HL-60/S4 treated with retinoic acid at 250 ng/mL for 4 days and 3 days (cell line): ENCODE data around the gene ELFN1.

ENCODE experiments used
- in situ Hi-C: fragments of 300-500 bp; cut with MboI; formaldehyde crosslinking; loops from 2 replicates; pipeline ENCODE4 v1.7.0; 2022; ENCODE audit warnings: low sequenced_read_pairs

The ELFN1 gene

DNA sequence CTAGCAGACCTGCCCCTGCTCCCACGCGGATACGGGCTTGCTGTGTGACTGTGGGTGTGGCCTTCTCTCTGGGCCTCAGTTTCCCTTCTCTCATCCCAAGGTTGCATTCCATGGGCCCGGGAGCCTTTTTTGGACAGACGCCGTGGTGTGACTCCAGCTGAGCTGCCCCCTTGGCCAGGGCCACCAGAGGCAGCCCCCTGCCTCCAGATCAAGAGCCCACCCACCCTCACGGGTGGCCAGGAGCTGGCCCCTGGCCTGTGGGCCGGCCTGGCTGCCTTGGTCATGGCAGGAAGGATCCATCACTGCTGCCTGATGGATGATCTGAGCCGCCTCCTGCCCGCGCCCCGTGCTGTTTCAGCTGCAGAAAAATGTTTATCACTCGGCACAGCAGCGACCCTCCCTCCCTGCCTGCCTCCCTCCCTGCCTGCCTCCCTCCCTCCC, 27.8 kb upstream of the ELFN1 start:
- in situ Hi-C loops, result no loop called here

DNA sequence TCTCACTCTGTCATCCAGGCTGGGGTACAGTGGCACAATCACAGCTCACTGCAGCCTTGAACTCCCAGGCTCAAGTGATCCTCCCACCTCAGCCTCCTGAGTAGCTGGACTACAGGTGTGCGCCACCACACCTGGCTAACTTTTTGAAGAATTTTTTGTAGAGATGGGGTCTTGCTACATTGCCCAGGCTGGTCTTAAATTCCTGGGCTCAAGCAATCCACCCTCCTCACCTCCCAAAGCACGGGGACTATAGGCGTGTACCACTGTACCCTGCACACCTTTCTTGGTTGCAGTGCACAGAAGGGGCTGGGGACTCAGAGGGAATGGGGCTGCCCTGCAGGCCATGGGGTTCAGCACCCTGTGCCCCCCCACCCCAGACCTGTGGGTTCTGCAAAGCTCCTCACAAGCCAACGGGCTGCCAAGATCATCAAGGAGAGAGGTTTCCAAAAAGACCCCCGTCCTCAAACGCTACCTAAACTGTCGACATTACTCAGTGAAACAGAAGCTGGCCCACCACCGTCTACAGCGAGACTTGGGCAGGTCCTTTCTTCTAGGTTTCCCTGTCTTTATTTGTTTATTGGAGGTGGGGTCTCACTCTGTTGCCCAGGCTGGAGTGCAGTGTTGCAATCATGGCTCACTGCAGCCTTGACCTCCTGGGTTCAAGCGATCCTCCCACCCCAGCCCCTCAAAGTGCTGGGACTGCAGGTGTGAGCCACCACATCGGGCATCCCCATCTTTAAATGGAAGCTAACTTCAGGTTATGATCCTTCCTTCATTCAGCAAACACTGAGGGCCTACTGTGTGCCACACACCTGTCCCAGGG, 26.6 kb upstream of the ELFN1 start:
- in situ Hi-C loops, result no loop called here

DNA sequence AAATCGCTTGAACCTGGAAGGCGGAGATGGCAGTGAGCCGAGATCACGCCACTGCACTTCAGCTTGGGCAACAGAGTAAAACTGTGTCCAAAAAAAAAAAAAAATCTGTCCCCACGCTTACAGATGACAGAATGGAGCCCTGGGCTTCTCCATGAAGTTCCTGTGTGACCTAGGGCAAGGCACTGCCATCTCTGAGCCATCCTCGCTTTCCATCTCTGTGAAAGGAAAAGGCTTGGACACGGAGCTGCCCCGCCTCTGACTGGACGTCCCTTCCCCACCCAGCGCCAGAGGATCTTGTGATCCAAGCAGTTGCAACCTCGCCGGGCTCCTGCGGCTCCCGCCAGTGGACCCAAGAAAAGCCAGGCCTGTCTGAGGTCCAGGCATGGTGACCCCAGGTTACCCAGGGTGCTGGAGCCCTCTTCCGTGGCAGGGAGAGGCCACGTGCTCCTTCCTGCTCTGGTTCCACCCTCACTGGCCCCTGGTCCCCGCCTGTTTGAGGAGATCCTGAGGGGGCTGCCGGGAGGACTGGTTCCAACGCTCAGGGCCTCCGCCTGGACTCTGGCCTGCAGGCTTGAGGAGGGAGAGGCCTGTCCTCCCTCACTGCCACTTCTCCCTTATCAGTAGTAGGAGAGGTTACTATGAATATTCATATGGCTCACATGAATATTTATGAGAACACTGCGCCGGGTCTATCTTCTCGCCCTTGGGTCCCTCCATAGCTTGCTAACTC, 25.6 kb upstream of the ELFN1 start:
- in situ Hi-C loops, result no loop called here

DNA sequence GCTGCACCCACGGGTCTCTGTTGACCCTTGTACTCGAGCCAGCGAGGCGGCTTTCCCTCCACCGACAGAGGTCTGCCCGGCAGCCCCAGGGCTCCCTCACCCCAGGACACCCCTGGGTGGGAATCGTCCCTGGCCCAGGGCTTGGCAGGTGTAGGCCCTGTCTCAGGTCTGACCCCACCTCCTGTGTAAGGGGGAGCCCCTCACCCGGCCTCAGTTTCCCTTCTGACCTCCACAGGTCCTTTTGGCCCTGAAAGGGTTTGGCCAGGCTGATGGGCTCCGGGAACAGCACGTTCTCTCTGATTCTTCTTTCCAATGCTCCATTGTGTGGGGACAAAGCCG, 25.0 kb upstream of the ELFN1 start:
- in situ Hi-C loops, result no loop called here

DNA sequence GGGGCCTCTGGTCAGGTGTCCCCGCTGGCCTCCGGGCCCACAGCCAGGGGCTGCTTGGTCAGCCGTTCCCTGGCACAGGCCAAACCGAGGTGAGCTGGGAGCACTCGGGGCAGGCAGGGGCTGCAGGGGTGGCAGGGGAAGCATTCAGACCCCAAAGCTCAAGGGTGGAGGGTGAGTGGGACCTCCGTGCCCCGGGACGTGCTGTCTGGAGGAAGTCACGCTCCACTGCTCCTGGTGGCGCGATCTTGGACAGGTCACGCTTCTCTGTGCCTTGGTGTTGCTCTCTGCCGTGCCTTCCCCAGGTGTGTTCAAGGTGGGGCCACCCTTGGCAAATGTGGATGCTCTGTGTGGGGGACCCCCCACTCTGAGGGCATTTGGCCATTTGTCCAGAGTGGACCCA, 24.6 kb upstream of the ELFN1 start:
- in situ Hi-C loops, result no loop called here

DNA sequence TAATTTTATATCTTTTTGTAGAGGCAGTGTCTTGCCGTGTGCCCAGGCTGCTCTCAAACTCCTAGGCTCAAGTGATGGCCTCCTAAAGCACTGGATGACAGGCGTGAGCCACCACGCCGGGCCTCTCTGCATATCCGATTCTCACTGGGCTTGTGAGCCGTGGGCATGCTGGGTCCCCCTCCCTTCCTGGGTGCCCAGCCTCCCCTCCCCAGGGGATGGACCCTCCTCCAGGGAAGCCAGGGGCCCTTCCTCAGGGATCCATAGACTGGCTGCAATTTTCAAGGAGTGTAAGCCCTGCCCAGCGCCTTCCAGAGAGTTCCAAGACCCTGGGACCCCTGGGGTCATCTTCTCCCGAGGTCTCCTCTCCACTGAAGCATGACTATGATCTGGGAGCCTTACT, 23.7 kb upstream of the ELFN1 start:
- in situ Hi-C loops, result no loop called here

DNA sequence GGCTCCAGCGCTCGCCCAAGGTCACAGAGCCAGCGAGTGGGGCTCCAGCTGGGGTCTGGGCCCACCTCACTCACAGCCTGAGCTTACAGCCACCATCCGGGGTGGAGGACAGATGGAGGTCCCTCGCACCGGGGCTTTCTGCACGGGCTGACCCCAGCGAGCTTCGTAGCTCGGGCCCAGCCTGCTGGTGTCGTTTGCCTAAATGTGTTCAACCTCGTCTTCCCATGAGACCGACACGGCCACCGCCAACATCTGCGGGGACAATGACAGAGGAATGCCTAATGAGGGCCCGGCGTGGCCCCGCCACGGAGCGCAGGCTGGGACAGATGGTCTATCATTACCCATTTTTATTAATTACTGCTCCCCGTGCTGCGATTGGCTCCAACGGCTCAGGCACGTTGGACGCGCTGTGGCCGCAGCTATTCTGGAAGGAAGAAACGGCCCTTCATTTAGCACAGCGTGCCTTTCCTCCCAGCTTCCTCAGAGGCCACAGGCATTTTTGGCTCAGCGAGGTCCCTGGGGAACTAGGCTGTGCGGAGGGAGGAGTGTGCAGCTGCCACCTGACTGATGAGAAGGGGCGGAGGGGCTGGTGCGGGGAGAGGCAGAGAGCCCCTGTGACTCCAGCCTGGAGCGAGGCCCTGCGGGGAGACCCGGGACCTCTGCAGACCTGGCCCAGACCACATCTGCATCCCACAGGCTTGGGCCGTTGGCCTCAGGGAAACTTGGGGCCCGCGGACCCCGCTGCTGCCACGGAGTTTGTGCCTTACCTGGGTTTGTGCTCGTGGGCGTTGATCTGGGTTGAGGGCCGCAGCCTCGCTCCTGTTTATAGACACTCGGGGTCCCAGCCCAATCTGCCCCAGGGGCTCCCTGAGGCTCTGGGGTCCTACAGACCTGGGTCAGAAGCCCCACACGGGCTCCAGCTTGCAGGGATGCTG, 22.9 kb upstream of the ELFN1 start:
- in situ Hi-C loops, result no loop called here

DNA sequence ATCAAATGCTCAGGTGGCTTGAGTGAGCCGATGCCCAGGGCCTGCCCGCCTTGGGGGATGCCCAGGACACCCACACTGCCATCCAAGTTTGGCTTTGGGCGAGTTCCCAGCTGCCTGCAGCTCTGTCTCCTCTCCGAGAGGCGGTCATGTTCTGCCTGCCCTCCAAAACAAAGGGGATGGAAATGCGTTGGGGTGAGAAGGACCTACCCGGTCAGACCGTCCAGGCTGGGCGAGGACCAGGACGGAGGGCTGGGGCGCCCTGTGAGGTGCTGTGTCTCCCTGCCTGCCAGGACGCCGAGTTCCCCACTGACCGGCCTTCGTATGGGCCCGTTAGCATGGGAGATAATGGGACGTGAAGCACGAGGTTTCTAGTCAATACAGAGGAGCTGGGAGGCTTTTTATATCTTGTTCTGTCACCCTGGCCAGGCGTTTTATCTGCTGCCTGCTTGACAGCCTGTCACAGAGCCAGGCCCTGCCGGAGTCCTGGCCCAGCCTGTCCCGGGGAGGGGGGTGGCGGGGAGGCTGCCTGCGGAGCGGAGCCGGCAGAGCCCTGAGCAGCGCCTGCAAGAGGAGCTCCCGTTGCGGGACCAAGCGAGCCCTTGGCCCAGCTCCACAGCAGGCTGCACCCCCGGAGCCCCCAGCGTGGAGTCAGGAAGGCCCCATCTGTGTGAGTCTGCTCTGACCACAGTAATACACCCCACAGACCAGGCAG, 22.0 kb upstream of the ELFN1 start:
- in situ Hi-C loops, result no loop called here

DNA sequence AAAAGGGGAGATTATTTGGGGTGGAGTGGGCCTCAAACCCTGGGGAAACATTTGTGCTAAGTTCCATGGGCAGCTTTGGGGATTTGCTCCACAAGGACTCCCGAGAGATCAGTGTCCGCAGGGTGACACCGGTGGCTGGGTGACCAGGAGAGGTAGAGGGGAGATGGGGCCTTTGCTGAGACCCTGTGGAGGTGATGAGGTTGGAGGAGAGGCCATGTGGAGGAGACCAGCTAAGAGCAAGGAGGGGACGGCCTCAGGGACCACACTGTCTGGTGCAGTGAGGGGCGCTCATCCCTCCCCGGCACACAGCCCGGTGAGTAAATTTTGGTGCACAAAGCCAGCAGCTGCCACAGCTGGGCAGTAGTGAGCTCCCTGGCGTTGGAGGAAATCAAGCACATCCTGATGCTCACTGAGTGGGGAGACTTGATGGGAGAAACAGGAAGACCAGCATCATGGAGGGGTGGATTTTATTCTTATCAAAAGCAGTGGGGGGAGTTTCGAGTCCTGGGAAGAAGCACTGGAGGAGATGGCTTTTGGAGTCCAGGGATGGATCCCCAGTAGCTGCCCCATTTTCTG, 20.2 kb upstream of the ELFN1 start:
- in situ Hi-C loops, result no loop called here

DNA sequence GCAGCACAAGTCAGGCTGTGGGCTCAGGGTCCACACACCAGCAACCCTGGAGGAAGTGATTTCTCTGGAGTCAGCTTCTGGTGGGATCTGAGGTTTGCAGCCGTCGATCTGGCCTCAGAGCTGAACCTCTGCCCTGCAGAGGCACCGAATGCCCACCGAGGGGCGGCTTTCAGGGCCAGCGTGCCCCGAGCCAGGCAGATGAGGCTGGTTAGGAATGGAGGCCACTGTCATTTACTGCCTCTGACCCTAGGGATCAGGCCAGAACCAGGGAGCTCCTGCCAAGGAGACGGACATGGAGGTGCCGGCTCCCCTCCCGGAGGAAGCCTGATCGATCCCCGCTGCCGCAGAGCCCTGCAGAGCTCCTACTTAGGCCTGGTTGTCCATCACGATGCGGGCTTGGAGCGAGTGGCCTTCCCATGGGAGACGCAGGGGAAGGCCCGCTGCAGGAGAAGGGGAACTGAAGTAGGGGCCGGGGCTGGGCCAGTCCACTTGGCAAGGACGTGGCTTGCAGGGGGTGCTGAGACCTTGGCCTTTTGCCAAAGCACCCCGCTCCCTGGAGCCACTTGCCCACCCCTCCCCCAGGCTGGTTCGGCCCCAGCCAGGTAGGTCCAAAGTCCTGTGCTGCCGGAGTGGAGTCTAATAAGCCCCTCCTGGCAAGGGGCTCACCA, 19.6 kb upstream of the ELFN1 start:
- in situ Hi-C loops, result no loop called here

DNA sequence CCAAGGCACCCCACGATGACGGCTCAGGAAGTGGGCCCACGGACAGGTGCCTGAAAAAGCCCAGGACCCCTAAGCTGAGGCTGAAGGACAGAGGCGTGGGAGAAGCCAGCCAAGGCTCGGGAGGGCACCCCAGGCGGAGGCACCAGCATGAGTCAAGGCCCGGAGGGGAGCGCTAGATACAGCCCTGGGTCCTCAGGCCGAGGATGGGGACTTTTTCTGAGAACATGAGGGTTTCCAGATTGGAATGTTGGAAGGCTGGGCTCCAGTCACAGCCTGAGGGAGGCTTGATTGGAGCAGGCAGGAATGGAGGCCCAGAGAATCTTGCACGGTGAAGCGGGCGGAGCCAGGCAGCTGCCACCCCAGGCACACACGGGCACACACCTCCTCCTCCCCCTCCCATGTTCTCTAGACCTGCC, 19.0 kb upstream of the ELFN1 start:
- in situ Hi-C loops, result no loop called here

DNA sequence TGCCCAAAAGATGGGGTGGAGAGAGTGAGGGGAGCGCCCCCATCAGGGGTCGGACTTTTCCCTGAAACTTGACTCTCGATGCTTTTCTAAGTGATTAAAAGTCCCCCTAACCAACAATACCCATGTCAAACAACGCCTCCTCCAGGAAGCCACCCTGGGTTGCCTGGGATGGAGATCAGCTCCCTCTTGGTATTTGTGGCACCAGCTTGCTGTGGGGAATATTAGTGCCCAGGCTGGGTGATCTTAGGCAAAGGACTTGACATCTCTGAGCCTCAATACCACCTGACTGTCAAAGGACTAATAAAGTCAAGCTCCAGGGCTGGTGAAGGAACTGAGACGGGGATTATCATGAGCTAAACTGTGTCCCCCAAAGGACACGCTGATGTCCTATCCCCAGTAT, 18.2 kb upstream of the ELFN1 start:
- in situ Hi-C loops, result no loop called here

DNA sequence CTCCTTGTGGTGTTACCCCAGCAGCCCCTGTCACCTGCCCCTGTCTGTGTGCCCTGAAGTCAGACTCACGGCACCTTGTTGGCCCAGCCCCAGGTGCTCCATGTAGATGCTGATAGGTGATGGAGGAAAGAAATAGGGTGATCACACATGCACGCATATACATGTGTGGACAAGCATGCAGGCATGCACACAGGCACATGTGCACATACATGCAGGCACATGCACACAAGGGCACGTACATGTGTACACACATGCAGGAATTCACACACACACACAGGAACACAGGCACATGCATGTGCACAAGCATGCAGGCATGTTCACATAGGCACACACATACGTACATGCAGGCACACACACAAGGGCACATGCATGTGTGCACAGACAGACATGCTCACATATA, 16.6 kb upstream of the ELFN1 start:
- in situ Hi-C loops, result no loop called here

DNA sequence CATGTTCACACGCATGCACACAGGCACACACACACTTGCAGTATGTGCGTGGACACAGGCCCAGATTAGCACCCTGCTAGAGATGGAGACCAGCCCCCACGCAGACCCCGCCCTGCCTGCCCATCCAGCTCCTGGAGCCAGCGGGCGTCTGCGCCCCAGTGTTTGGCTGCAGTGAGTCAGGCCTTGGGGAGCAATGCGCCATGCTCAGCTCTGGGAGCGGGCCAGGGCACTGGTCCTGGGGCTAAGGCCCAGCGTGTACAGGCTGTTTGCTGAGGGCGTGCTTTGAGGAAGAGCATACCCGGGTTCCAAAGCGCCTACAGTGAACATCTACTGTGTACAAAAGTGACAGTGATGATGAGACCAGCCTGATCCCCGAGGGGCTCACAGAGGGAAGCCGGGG, 16.0 kb upstream of the ELFN1 start:
- in situ Hi-C loops, result no loop called here

DNA sequence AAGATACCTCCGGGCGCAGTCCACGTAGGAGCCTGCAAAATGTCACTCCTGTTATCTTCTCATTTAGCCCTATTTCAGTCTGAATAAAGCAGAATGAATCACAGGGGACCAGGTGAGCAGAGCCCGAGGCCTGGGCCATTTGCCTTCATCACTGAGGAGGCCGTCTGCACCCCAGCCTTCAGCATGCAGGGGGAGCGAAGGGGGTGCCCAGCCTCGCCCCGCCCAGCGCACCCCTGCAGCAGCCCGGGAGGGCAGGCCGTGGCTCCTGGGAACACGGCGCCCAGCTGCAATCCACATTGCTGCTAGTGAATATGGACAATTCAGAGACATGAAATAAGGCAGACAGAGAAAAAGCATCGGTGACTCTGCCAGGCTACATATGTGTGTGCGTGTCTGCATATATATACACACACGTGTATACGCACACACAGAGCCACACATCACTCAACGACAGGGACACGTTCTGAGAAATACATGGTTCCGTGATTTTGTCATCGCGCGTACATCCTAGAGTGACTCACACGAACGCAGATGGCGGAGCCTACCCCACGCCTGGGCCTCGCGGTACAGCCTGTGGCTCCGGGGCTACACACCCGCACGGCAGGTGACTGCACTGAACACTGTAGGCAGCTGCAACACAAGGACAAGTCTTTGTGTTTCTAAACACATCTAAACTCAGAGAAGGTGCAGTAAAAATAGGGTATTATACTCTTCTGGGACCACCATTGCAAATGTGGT, 15.2 kb upstream of the ELFN1 start:
- in situ Hi-C loops, result no loop called here

DNA sequence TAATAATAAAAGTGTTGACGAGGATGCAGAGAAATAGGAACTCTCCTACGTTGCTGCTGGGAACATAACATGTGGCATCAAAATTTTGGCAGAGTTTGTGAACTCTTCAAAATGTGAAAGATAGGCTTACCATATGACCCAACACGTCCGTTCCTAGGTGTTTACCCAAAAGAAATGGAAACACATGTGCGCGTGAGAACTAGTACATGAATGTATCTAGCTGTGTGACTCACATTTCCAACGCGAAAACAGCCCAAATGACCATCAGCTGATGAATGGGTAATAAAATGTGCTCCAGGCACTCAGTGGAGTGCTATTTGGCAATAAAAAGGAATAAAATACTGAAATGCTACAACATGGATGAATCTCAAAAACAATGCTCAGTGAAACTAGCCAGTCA, 10.4 kb upstream of the ELFN1 start:
- in situ Hi-C loops, result no loop called here

DNA sequence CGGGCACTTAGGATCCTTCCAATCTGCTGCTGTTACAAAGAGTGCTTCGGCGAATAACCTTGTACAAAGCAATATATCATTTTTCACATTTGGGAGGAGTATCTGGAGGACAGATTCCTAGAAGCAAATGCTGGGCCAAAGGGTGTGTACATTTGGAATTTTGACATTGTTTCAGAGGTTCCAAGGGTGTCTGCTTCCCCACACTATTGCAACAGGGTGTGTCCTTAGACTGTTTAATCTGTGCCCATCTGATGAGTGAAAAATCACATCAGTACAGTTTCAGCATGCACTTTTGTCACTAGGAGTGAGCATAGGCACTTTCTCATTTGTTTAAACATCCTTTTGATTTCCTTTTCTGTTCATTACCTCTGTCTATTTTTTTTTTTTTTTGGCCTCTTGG, 8.6 kb upstream of the ELFN1 start:
- in situ Hi-C loops, result no loop called here

DNA sequence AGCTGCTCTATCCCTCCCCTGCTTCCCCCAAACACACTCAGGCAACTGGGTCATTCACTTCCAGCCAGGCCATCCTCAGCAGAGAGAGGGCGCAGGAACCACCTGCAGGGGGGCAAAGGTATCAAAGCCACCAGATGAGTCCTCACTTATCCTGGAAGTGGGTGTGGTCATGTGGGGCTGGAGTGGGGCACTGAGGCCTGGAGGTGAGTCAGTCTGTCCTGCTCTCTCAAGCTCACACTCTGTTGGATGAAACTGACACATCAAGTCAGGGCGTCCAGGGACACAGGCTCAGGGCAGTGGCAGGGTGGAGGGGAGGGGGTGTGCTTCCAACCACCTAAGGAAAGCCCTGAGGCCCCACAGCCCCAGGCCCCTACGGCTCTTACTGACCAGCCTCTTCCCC, 8.0 kb upstream of the ELFN1 start:
- in situ Hi-C loops, result no loop called here

DNA sequence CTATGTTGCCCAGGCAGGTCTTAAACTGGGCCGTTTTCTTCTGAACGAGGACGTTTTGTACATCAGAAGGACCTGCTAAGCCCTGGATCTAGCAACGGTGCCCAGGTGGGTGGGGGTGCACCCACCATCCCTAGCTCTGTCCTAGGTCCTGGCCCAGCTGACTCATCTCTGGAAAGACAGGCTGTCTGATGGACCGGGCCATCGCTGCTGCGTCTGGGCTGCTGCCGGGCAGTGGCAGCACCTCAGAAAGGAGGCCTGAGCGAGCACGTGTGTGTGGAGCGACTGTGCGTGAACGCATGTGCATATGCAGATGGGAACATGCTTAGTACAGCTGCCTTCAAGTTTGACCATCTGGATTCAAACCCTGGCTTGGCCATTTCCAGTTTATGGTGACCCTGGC, 7.3 kb upstream of the ELFN1 start:
- in situ Hi-C loops, result no loop called here
